Measurements from ENCODE around the gene CCDC3.

DNA sequence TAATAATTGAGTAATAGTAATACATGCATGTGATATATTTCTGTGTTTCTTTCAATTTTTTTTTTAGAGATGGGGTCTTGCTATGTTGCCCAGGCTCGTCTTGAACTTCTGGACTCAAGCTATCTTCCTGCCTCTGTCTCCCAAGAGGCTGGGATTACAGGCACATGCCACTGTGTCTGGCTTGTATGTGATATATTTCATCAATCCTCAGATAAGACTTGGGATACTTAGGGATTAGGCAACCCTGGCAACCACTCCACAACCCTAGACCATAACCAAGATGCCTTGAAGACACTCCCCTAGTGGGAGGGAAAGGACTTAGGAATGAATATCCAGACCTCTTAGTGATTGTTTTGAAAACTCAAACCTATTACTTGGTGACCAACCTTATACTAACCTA lies 154.8 kb downstream of the CCDC3 start:
- TF ChIP-seq CTCF (IDR thresholded peaks at IDR 0.05) = no peak
- no peak for TF ChIP-seq SIN3A (IDR thresholded peaks at IDR 0.05; ENCODE audit: borderline replicate concordance, low read depth, low read length)

Data from SK-N-SH (cell line).